Activated CD4-positive, alpha-beta T cell treated with anti-CD3 and anti-CD28 coated beads, Interleukin-2, amount 50 U/mL, for 1 hour (primary cell): ENCODE data around the gene USP11.

Source experiments
- DNase-seq: peaks from one replicate; pipeline ENCODE4 v3.0.0-alpha.2; 2020

The USP11 gene

GRCh38 chrX:47232803-47233332 is at the start of gene USP11:
USP11 (plus strand) TSS chrX:47233009; CDS start chrX:47233044, 35 bp downstream.
- peak; percentile 35 for DNase-seq

GRCh38 chrX:47184486-47184885 is 48.3 kb upstream of the USP11 start:
- no peak for DNase-seq

GRCh38 chrX:47185241-47185640 is 47.6 kb upstream of the USP11 start:
- DNase-seq = no peak

GRCh38 chrX:47186096-47186740 is 46.6 kb upstream of the USP11 start:
- DNase-seq = no peak

GRCh38 chrX:47187106-47187677 is 45.6 kb upstream of the USP11 start:
- DNase-seq = no peak

GRCh38 chrX:47189906-47190305 is 42.9 kb upstream of the USP11 start:
- DNase-seq = no peak

GRCh38 chrX:47190445-47191269 is 42.2 kb upstream of the USP11 start:
- DNase-seq = peak; percentile 70

- peak; percentile 39 for DNase-seq
These were observed 41.5 kb upstream of the USP11 start for GRCh38 chrX:47191331-47191730.

GRCh38 chrX:47191806-47192401 is 40.9 kb upstream of the USP11 start:
- no peak for DNase-seq

GRCh38 chrX:47193475-47194193 is 39.2 kb upstream of the USP11 start, which contains the start of gene UBA1:
UBA1 (plus strand) TSS chrX:47193829; CDS start chrX:47198803, 4,974 bp downstream.
- DNase-seq = peak; percentile 89

GRCh38 chrX:47194194-47194787 is 38.5 kb upstream of the USP11 start:
- DNase-seq = no peak

- DNase-seq = no peak
These were observed 36.7 kb upstream of the USP11 start for GRCh38 chrX:47196098-47196497.

GRCh38 chrX:47197526-47197925 is 35.3 kb upstream of the USP11 start:
- no peak for DNase-seq

- DNase-seq = no peak
These were observed 34.7 kb upstream of the USP11 start for GRCh38 chrX:47198026-47198686.

GRCh38 chrX:47198687-47199080 is 34.1 kb upstream of the USP11 start:
- DNase-seq = no peak

GRCh38 chrX:47199286-47199685 is 33.5 kb upstream of the USP11 start:
- no peak for DNase-seq

- DNase-seq = no peak
These were observed 32.2 kb upstream of the USP11 start for GRCh38 chrX:47200385-47201150.

GRCh38 chrX:47201345-47201944 is 31.4 kb upstream of the USP11 start:
- DNase-seq = no peak

- no peak for DNase-seq
These were observed 30.5 kb upstream of the USP11 start for GRCh38 chrX:47202316-47202715.

GRCh38 chrX:47202877-47203276 is 29.9 kb upstream of the USP11 start:
- DNase-seq = no peak
